ENCODE measurements around the gene ARHGAP45.

DNA sequence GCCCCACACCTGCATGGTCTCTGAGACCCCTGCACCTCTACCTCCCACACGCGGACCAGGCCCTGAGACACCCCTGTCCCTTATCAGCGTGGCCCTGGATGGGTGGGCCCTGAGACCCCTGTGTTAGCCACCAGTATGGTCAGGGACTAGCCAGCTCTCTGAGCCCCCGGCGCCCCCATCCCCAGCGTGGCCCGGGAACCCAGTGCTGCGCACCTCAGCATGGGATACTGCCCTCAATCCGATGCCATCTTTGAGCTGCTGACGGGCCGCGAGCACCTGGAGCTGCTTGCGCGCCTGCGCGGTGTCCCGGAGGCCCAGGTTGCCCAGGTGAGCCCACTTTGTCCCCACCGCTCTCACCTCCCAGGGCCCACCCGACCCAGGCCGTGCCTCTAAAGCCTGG, 5.0 kb upstream of the ARHGAP45 start:
- TF ChIP-seq EZH2phosphoT487 (IDR thresholded peaks at IDR 0.05; ENCODE audit: borderline replicate concordance, low read length) (no peak), EZH2 (IDR thresholded peaks at IDR 0.05; ENCODE audit: low read length, unreplicated experiment) (no peak)
